ENCODE data around the gene AJM1. TPM values are rescaled to one million over a fixed set of nuclear protein-coding genes. Genes with fewer than 3 reads are reported as not detected.
"Not testable (repeated sequence)": the region's sequence is repeated elsewhere in the genome, so short reads cannot be mapped to it uniquely, and the experiment has no call there.

Gene AJM1
- total RNA-seq, 4 donors from 2014 or later = 2.0 to 3.9 (median 3.7) TPM

DNA sequence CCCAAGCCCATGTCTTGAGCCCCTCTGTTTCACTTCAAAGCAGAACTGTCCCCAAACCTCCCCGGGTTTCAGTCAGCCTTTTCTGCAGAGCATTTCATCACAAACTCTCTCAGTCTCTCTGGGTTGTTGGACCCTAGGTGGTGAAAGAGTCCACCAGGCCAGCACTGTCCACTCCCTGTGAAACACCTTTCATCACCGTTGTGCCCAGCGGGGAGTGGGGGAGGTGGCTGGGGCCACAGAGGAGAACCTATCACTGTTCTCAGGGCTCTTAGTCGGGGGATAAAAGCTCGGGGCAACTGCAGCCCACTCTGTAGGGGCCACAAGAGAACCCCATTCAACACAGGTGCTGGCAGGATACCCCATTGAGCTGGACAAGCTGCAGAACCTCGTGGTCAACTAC is 40.0 kb upstream of the AJM1 start:
- H3K4me3 ChIP-seq = no peak overlapping the region
- no peak overlapping the region for H3K27ac ChIP-seq
- DNase-seq (ENCODE audit: low spot score in 2 of 2) = no peak
- peaks cover 0 to 41% (median 28%) of the 10 kb centered on the region in 4 donors for H3K4me1 ChIP-seq
- TF ChIP-seq EP300 (IDR thresholded peaks at IDR 0.05) (no peak), POLR2A (IDR thresholded peaks at IDR 0.05) (no peak)
- TF ChIP-seq, protein P1, sequence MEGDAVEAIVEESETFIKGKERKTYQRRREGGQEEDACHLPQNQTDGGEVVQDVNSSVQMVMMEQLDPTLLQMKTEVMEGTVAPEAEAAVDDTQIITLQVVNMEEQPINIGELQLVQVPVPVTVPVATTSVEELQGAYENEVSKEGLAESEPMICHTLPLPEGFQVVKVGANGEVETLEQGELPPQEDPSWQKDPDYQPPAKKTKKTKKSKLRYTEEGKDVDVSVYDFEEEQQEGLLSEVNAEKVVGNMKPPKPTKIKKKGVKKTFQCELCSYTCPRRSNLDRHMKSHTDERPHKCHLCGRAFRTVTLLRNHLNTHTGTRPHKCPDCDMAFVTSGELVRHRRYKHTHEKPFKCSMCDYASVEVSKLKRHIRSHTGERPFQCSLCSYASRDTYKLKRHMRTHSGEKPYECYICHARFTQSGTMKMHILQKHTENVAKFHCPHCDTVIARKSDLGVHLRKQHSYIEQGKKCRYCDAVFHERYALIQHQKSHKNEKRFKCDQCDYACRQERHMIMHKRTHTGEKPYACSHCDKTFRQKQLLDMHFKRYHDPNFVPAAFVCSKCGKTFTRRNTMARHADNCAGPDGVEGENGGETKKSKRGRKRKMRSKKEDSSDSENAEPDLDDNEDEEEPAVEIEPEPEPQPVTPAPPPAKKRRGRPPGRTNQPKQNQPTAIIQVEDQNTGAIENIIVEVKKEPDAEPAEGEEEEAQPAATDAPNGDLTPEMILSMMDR (IDR thresholded peaks at IDR 0.05) = no peak
- 77 to 82% methylated on average over 6 of the region's 6 CpGs for WGBS, 2 donors
- H3K36me3 ChIP-seq = peaks cover 0 to 16% (median 0%) of the 10 kb centered on the region in 3 donors
- H3K9me3 ChIP-seq = no peaks in the 10 kb centered on the region
- peaks cover 0 to 53% of the 10 kb centered on the region in 2 donors for H3K27me3 ChIP-seq

DNA sequence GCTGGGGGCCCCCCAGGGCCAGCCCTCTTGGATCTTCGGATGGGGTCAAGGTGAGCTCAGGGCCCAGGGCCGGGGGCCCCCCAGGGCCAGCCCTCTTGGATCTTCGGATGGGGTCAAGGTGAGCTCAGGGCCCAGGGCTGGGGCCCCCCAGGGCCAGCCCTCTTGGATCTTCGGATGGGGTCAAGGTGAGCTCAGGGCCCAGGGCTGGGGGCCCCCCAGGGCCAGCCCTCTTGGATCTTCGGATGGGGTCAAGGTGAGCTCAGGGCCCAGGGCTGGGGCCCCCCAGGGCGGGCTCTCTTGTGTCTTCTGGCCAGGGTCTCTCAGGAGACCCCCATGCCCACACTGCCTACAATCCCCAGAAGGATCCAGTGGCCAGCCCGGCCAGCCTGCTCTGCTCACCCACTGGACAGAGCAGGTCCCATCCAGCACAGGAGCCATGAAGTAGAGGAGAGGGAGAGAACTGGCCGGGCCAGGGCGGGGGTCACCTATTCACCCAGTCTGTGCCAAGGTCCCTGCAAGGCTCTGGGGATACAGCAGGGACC is 39.2 kb upstream of the AJM1 start:
- Histone ChIP-seq H3K27me3 (peaks cover 0 to 46% of the 10 kb centered on the region in 2 donors), H3K4me1 (peaks cover 0 to 41% (median 28%) of the 10 kb centered on the region in 4 donors), H3K36me3 (peaks cover 0 to 16% (median 0%) of the 10 kb centered on the region in 3 donors)
- not testable (repeated sequence) for H3K9me3 ChIP-seq; H3K4me3 ChIP-seq; DNase-seq (ENCODE audit: low spot score in 2 of 2); H3K27ac ChIP-seq
- 80 to 100% methylated on average over 3 of the region's 9 CpGs for WGBS, 2 donors

DNA sequence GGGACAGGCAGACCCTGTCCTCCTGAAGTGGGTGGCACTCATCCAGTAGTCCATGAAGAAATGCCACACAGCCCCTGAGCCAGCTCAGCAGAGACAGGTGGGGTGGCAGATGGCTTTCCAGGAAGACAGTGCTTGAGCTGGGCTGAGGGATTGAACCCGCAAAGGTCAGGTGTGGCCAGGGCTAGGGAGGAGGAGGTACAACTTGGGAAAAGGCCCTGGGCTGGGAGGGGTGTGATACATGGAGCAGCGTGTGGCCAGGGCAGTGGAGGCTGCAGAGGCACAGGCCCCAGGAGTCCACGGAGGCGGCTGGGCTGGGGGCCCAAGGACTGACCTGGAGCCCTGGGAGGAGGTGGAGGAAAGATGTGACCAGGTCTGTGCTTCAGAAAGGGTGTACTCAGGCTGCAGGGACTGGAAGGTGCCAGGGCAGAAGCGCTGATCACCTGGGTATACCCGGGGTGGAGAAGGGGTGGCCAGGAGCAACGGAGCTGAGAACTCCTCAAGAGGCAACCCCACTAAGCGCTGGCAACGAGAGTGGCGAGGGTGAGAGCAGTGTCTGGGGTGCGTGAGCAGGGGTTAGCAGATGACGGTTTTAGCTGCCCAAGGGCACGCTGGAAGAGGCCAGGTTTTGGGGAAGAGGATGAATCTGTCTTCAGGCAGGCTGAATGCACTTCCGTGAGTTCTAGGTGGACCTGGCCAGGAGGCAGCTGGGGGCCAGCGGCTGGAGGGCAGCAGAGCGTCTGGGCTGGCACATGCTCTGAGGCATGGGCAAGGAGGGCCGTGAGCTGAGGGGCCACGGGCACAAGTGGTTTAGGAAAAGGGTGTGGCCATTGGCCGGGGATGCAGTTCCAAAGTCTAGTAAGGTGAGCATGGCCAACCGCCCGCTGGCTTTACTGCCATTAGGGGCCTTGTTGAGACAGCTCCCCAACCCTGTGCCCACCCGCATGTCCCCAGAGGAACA is 38.4 kb upstream of the AJM1 start:
- H3K9me3 ChIP-seq = no peaks in the 10 kb centered on the region
- peaks cover 0 to 16% (median 0%) of the 10 kb centered on the region in 3 donors for H3K36me3 ChIP-seq
- H3K27ac ChIP-seq = no peak overlapping the region
- no peak for DNase-seq (ENCODE audit: low spot score in 2 of 2)
- no peak for TF ChIP-seq EP300 (IDR thresholded peaks at IDR 0.05)
- TF ChIP-seq POLR2A (IDR thresholded peaks at IDR 0.05) = no peak
- TF ChIP-seq, protein P1 (IDR thresholded peaks at IDR 0.05) = no peak
- WGBS, 2 donors = 96% methylated on average over 22 of the region's 22 CpGs
- H3K4me1 ChIP-seq = peaks cover 0 to 44% (median 28%) of the 10 kb centered on the region in 4 donors
- H3K4me3 ChIP-seq = no peak overlapping the region
- H3K27me3 ChIP-seq = peaks cover 0 to 38% of the 10 kb centered on the region in 2 donors

DNA sequence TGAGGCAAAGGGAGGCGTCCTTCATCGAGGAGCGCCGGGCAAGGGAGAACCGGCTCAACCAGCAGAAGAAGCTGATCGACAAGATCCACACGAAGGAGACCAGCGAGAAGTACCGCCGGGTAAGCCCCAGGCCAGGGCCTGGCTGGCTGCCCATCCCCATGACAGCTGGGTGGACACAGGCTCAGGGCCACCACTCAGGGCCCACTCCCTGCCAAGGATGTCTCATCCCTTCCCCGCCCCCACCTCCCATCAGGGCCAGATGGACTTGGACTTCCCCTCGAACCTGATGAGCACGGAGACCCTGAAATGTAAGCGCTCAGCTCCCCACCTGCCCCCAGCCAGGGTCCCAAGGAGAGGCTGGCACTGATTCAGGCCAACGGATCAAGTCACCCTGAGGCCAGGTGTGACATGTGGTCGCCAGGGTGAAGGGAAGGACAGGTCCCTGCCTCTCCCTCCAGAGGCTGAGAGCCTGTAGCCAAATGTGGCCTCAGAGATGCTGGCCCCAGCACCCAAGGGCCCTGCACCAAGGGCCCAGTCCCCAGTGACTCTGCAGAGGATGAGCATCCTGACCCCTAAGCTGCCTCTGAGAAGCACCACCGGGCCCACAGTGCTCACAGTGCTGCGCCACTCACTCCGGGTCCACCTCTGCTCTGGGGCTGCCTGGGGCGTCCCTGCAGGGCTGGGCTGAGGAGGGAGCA is 37.6 kb upstream of the AJM1 start:
- H3K27me3 ChIP-seq = peaks cover 0 to 30% of the 10 kb centered on the region in 2 donors
- H3K27ac ChIP-seq = no peak overlapping the region
- peaks cover 0 to 45% (median 30%) of the 10 kb centered on the region in 4 donors for H3K4me1 ChIP-seq
- 91 to 94% methylated on average over 13 to 17 of the region's 20 CpGs for WGBS, 2 donors
- no peak for DNase-seq (ENCODE audit: low spot score in 2 of 2)
- H3K36me3 ChIP-seq = peaks cover 0 to 16% (median 0%) of the 10 kb centered on the region in 3 donors
- TF ChIP-seq, protein P1 (IDR thresholded peaks at IDR 0.05) = no peak
- TF ChIP-seq EP300 (IDR thresholded peaks at IDR 0.05) (no peak), POLR2A (IDR thresholded peaks at IDR 0.05) (no peak)
- no peak overlapping the region for H3K4me3 ChIP-seq
- H3K9me3 ChIP-seq = no peaks in the 10 kb centered on the region

DNA sequence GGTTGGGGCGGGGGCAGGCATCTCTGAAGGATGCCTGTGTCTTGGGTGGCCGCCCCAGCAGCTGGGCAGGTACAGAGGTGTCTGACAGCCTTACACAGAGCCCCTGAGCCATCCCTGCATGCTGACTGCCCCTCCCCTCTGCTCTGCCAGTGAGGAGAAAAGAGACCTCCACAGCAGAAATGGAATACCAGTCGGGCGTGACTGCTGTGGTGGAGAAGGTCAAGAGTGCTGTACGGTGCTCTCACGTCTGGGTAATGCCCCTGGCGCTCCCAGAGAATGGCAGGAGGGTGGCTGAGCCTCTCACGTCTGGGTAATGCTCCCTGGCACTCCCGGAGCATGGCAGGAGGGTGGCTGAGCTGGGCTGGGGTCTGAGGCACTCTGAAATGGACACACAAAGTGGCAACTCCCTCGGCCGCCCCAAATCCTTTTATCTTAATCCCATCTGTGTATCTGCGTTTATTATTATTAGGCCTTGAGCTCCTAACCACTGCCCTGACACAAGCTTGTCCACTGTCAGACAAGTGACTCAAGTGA is 37.0 kb upstream of the AJM1 start:
- TF ChIP-seq, protein P1 (IDR thresholded peaks at IDR 0.05) = no peak
- TF ChIP-seq POLR2A (IDR thresholded peaks at IDR 0.05) (no peak), EP300 (IDR thresholded peaks at IDR 0.05) (no peak)
- Histone ChIP-seq H3K36me3 (peaks cover 0 to 16% (median 0%) of the 10 kb centered on the region in 3 donors), H3K27ac (no peak overlapping the region), H3K9me3 (no peaks in the 10 kb centered on the region), H3K27me3 (peaks cover 0 to 24% of the 10 kb centered on the region in 2 donors), H3K4me1 (peaks cover 0 to 45% (median 28%) of the 10 kb centered on the region in 4 donors), H3K4me3 (no peak overlapping the region)
- 87 to 98% methylated on average over 12 of the region's 12 CpGs for WGBS, 2 donors
- no peak for DNase-seq (ENCODE audit: low spot score in 2 of 2)
